Stimulated activated CD4-positive, alpha-beta T cell treated with anti-CD3 and anti-CD28 coated beads, Interleukin-12 subunit alpha, Interleukin-12 subunit beta, amount 100 ng/mL, for 48 hours (primary cell): ENCODE results near the gene CDC37L1.

Source experiments
- DNase-seq, 3 donors: peaks; one replicate each; pipeline ENCODE4 v3.0.0-alpha.2; 2020; ENCODE audit warnings: low read depth in 2 of 3, low spot score in 1 of 3

The CDC37L1 gene

DNA sequence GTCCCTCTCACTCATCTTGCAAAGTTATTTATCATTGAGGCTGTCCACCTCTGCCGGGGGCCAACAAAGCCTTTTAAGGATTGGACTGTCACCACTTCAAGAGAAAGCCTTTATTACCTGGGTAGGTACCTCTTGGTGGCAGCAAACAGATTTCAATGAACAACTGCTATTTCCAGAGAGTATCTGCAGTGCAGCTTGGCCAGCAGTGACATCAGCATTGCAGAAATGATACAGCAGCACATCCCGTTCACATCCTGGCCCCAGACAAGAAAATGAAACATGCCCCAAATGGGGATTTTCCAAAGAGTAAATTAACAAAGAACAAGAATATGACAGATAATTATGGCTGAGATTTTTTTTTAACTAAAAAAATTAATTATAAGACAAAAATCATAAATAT is 10.8 kb upstream of the CDC37L1 start:
- DNase-seq: no peak

DNA sequence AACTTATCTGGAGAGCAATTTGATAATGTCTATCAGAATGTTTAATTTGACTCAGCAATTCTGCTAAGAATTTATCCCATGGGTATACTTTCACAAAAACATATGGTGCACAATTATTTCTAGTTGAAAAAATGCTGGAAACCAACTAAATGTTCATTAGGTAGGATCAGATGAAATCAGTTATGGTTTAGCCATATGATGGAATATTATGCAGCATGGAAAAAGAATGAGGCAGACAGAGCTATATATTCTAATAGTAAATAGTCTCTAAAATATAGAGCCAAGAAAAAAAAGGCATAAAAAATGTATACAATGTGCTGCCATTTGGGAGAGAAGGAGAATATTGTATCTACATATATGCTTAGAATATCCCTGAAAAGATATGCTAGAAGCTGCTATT is 9.5 kb upstream of the CDC37L1 start:
- DNase-seq: no peak

DNA sequence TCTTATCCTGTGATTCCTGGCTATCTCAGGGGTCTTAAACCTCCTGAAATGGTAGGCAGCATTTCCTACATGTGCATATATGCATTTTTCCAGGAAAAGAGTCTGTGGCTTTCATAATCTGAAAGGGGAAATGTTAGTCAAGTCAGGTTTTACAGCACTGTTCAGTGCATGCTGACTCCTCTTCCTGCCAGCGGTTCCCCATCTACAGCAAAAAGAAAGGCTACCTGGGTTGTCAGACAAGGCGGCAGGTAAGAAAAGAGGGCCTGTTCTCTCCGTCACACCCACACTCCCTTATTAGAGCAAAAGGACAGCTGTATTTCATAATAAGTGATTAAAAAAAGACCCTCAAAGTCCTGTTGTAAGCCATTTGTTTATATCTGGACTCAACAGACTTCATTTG is 8.8 kb upstream of the CDC37L1 start:
- DNase-seq: no peak

DNA sequence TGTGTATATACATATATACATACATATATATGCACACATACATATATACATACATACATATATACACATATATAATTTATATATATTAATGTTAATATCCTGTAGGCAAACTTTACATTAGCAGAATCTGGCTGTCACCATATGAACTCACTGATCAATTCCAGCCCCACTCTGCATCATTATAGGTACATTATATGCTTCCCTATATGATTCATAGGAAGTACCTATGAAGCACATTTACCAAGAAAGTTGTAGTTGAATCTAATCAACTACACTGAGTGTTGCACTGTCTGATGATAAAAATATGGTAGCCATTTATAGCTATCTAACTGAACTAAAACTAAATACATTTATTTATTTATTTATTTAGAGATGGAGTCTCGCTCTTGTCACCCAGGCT is 7.6 kb upstream of the CDC37L1 start:
- DNase-seq: no peak

DNA sequence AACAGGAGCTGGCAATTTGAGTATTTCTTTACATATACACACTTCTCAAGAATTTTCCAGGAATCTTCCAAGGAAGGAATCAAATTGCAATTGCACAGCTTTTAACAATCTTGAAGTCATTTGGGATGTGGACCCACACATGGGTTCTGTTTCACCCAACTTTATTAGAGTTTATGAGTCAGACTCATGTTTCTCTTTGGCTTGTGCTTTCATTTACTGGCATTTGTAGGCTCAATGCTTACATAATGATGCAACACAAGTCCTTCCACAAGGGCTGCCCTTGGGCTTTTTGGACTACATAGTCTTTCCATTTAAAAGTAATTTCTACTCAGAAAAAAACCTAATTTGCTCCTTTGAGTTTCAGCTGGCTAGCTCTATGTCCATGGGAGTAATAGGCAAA is 4.6 kb upstream of the CDC37L1 start:
- no peak for DNase-seq

DNA sequence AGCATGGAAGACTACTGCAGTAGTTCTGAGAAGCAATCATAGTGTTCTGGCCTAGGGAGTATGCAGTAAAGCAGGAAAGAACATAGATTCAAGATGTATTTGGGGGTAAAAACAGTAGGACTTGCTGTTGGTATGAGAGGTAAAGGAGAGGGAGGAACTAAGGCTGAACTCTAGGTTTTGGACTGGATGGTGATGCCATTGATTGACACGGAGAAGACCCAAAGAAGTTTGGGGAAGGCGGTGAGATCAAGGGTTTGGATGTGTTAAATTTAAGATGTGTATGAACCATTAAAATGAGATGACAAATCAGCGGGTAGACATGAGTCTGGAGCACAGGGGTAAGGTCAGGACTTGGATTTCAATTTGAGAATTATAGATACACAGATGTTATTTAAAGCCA is 2.0 kb upstream of the CDC37L1 start:
- no peak for DNase-seq

DNA sequence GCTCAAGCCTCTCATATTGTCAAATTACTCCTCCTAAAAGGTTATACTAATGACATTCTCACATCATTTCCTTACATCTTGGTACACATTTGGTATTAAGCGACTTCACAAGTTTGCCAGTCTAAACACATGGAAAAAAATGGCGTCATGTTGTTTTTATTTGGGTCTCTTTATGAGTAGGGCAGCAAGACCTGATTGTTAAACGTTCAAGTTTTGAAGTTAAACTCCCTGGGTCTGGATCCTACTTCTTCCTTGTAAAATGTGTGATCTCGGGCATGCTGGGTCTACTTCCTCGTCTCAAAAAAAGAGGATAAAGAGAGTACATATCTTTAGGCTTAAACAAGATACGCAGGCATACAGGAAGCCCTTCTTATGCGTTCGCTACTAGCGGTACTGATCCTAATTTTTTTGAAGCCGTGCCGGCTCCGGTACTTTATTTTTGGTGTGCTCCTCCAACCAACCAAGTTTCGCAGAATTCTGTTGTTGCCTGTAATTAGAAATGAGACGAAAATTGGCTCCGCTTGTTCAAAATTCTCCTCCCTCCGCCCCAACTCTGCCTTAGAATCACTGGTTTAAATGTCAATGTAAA is 596 bp upstream of the CDC37L1 start:
- no peak for DNase-seq

DNA sequence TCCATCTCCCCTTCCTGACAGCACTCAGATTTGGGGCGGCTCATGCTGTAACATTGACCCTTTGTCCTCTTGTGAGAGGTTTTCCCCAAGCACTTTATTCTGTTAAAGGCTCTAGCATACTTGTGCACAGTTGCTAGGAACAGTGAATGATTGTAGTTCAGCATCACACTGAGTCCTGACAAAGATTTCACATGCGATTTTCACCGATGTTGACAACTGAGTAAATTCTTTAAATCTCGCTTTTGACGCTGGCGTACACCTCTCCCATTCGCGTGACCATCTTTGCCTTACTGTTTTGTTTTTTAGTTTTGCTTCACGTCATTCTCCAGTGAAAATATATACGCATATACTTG is 780 bp downstream of the CDC37L1 start:
- no peak for DNase-seq

DNA sequence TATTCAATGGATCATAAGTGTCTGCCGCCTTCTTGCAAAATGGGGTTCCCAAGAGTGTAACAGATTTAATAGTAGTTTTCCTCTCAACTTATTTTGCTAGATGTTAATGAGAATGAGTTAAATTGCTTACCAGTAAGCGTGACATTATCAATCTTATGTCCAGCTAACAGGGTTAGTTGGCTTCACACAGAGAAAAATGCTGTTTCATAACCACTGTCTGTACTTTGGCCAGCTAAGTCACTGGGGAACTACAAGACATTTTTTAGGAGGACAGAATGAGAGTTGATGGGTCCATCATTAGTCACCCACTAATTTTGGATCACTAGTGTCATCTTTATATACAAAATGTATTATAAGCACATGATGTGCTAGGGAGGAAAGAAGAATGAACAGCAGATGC is 1.4 kb downstream of the CDC37L1 start:
- no peak for DNase-seq

DNA sequence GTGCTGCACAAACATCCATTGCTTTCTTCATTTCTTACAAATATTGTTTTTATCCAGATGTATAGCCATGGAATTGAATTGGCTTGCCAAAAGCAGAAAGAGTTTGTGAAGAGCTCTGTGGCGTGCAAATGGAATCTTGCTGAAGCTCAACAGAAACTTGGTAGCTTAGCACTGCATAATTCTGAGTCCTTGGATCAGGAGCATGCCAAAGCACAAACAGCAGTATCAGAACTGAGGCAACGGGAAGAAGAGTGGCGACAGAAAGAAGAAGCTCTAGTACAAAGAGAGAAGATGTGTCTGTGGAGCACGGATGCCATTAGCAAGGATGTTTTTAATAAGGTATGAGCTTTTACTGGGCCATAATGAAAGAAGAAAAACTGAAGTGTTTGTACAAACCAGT is 5.5 kb downstream of the CDC37L1 start:
- no peak for DNase-seq

DNA sequence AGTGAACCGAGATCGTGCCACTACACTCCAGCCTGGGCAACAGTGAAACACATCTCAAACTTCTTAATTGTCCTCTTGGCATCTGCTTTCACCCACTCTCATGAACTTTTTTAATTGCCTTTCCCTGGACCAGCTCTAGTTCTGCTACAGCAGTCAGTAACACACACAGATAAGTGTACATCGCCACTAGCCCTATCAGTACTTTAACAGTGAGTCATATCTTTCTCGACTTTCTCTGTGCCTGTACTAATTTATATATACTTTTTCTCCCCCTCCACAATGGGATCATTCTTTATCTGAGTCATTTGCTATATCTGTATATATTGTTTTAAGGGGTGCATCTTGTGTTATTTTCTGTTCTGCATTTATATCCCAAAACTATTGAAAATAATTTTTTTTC is 6.7 kb downstream of the CDC37L1 start:
- no peak for DNase-seq

DNA sequence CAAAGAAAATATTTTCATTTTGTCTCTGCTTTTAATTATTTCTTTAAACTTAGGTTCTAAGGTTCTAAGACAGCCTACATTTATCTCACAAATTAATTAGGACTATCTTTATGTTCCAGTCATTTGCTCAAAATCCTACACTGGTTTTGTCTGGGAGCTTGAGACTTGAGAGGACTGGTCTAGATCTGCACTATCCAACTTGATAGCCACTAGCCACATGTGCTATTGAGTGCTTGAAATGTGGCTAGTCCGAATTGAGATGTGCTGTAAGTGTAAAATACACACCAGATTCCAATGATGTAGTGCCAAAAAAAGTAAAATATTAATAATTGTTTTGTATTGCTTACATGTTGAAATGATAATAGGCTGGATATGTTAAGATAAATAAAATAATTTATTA is 7.2 kb downstream of the CDC37L1 start:
- DNase-seq: no peak

DNA sequence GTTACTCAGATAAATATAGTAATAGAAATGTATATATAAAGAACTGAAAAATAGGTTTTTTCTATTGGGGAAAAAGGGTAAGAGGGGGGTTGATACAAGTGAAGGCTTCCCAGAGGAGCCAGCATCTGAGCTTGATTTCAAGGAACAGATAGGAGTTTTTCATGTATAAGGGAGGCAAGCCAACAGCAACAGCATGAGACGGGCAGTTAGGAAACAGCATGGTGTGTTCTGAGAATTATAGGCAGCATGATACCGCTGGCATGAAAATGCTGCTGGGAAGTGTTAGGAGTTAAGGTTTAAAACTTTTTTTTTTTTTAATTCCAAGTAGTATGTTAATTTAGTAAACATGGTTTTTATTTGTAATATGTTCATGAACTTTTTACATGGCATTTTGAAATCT is 9.7 kb downstream of the CDC37L1 start:
- no peak for DNase-seq

DNA sequence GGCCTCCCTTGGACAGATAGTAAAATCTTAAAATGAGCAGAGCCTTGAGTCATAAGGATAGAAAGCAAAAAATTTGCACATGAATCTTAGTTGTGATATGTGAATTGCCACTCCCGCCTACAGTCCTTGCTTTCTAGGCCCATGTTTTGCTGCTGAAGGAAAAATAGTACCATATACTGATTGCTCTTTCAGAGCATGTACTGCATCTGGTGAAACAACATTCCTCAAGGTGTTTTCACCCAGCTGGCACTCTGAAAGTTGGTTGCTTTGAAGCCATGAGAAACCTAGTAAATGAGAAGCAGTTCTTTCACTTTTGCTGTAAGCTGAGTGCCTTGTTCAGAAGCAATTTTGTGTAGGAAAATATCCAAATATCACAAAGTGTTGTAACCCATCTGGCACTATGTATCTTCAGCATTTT is 10.3 kb downstream of the CDC37L1 start:
- no peak for DNase-seq

DNA sequence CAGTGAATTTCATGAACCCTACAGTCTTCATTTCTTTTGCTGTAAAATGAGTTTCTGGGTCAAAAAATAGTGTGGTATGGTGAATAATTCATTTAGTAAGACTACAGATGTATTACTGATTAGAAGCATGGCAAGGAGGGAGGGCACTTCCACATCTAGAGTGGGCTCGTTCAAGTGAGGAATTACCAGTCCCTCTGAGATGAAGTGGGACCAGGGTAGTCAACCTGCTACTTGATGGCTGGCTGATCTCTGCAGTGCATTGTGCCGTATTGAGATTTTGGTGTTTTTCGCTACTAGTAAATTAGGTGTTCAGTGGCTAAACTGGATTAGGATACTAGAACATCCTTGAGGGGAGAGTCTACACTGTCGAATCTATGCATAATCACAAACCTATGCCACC is 10.8 kb downstream of the CDC37L1 start:
- no peak for DNase-seq

DNA sequence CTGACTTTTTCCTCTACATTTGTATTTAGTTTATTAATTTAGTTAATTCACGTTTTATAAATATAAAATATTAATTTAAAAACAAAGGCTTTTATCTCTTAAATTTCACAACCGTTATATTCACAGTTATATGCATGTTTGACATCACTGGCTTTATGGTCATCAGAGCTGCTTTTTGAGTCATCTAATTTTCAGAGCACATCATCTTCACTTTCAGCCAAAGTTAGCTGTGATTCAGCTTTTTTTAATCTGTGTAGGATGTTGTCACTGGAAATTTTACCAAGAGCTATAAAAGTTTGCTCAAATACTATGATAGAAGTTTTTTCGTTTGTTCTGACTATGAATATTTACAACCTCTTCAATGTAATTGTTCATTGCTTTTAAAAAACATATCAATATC is 12.4 kb downstream of the CDC37L1 start:
- DNase-seq: no peak

DNA sequence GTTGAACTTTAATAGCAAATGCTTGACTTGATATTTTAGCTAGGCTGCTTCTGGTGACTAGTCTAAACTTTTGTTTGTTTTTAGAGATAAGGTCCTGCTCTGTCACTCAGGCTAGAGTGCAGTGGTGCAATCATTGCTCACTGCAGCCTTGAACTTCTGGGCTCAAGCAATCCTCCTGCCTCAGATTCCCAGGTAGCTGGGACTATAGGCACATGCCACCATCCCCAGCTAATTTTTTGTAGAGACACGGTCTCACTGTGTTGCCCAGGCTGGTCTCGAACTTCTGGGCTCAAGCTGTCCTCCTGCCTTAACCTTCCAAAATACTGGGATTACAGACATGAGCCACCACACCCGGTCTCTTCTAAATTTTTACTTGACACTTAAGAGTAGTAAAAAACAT is 20.7 kb downstream of the CDC37L1 start:
- no peak for DNase-seq

DNA sequence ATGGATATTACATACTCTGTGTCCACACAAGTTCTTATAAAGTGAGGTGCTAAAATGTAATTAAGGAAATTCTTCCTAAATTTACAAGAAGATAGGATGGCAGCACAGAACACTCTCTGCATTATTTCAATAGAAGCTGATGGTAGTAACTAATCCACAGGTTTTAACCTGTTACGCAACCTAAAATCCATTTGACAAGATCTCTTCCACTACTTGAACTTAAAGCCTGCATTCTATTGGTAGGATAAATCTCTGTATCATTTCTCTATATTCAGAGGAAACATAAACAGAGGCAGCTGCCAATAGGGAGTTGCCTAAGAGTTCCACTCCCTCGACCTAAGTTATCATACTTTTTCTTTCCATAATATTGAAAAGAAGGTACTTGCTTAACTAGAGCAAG is 21.6 kb downstream of the CDC37L1 start:
- no peak for DNase-seq

DNA sequence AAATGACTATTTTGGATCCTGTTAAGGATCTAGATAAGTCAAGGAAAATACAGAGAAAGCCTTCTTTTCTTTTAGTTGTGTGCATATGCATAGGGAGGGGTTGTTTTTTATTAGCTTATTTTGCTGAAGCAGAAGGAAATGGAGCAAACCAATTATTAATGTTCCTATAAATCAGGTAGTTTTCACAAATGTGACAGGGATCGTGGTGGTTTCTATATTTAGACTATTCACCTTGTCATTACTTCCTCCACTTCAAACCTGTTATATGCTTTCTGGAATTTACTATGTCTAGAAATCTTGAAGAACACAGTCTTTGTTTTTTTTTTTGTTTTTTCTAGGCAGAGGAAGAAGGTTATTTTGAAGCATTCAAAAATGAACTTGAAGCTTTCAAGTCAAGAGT is 22.2 kb downstream of the CDC37L1 start:
- DNase-seq: no peak

DNA sequence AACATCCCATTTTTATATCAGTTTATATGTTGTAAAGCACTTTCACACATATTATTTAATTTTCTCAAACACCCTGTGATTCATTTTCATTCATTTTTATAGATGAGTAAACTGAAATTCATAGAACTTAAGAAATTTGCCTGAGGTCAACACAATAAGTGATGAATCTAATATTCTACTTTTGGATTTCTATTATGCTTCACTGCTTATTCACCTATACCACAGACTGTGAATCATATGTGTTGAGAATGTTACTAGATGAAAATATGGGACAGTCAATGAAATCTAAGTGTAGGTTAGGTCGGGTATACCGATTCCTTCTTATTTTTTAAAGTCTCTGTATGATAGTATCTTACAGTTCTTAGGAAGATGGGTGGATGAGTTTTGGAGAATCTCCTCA is 24.8 kb downstream of the CDC37L1 start:
- DNase-seq: no peak

DNA sequence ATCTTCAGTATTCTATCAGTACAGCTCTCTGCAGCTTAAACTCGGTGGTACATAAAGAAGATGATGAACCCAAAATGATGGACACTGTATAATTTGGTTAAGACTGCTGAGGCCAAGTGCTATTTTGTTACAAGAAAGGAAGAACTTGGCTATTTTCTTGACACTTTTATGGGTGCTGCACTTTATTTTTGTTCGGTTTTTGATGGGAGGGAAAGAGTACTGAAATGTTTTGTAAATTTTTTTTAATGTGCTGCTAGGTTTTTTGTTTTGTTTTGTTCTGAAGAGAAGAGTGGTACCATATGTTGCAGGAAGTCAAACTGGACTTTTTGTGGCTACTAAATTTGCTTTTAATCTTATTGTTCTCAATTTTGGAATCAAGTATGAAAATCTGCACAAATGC is 26.7 kb downstream of the CDC37L1 start:
- no peak for DNase-seq

DNA sequence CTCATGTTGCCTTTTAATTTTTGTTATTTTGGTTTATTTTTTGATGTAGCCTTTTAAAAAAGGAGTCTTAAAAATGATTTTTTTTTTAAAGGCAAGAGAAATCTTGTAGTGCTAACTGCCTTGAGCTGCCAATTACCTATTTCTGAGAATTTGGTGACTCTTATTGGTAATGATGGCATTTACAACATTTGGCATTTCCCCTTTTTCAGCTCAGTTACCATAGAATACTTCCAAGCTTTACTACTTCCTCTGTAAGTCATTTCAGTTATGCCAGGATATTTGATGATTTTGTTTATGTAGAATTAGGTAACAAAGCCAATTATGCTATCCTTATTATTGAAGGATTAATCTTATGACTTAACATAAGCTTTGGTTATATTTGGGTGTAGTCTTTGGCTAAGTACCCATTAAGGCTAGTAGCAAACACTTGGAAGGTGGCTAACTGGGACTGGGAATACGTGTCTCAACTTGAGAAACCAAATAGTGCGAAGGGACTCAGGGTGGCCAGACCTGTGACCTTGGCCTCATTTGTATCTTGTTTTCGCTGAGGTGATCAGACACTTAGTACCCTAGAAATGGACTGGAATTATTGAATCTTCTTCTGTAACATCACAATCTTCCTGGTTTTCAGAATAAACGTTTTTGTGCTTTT is 27.7 kb downstream of the CDC37L1 start:
- DNase-seq: no peak

DNA sequence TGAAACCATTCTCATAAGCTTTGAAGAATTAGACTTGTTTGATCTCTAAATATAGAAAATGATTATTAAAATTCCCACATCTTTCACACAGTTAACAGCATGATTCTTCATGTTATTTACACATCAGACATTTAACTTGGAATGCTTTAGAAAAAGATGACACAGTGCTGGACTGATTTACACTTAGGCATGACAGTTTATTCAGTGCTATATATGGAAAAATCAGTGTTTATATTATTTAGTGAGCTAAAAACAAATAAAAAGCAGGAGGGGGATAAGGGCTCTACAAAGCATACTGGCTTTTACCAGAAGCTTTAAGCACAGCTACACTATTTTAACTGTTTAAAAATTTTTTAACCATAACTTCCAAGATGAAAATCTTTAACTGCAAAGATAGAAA is 30.0 kb downstream of the CDC37L1 start:
- DNase-seq: no peak

DNA sequence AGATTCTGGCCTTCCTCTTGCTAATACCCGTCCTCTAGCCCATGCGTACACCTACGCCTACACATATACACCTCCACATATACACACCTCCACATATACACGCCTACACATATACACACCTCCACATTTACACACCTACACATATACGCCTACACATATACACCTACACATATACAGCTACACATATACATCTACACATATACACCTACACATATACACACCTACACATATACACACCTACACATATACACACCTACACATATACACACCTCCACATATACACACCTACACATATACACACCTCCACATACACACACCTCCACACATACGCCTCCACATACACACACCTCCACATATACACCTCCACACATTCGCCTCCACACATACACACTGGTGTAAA is 34.5 kb downstream of the CDC37L1 start:
- no peak for DNase-seq
